ENCODE measurements around the gene HSP90AB1. TPM values are rescaled to one million over a fixed set of nuclear protein-coding genes. Genes with fewer than 3 reads are reported as not detected.

The HSP90AB1 gene
- total RNA-seq, 1 donor = 928 TPM

- no peak for DNase-seq (ENCODE audit: low read depth)
- TF ChIP-seq CTCF (IDR thresholded peaks at IDR 0.05; ENCODE audit: insufficient read depth, low read depth, low read length) = no peak
- H3K4me3 ChIP-seq (ENCODE audit: low read depth, low read length) = no peak overlapping the region
Observed at GRCh38 chr6:44260451-44261297, 13.8 kb downstream of the HSP90AB1 start.

GRCh38 chr6:44261581-44261980 is 14.7 kb downstream of the HSP90AB1 start:
- TF ChIP-seq CTCF (IDR thresholded peaks at IDR 0.05; ENCODE audit: insufficient read depth, low read depth, low read length) = no peak
- no peak overlapping the region for H3K4me3 ChIP-seq (ENCODE audit: low read depth, low read length)
- no peak for DNase-seq (ENCODE audit: low read depth)

GRCh38 chr6:44262467-44263353 is 15.8 kb downstream of the HSP90AB1 start:
- DNase-seq (ENCODE audit: low read depth) = no peak
- H3K4me3 ChIP-seq (ENCODE audit: low read depth, low read length) = peak overlapping the region; percentile 79

GRCh38 chr6:44263354-44264100 is 16.6 kb downstream of the HSP90AB1 start:
- H3K4me3 ChIP-seq (ENCODE audit: low read depth, low read length) = peak overlapping the region; percentile 79
- TF ChIP-seq CTCF (IDR thresholded peaks at IDR 0.05; ENCODE audit: insufficient read depth, low read depth, low read length) = no peak
- DNase-seq (ENCODE audit: low read depth) = peak; percentile 31

More at GRCh38 chr6:44262467-44263353, 15.8 kb downstream of the HSP90AB1 start:
- no peak for TF ChIP-seq CTCF (IDR thresholded peaks at IDR 0.05; ENCODE audit: insufficient read depth, low read depth, low read length)

GRCh38 chr6:44264154-44265006 is 17.5 kb downstream of the HSP90AB1 start:
- no peak for DNase-seq (ENCODE audit: low read depth)
- TF ChIP-seq CTCF (IDR thresholded peaks at IDR 0.05; ENCODE audit: insufficient read depth, low read depth, low read length) = no peak
- H3K4me3 ChIP-seq (ENCODE audit: low read depth, low read length) = peak overlapping the region; percentile 79
